K562 (cell line): ENCODE data around the gene PPDPF.

Experiments used
- FOXP4 ChIP-seq: sonication (generic); formaldehyde crosslinking; IDR thresholded peaks from 2 replicates; pipeline ENCODE4 v1.8.0; 2022; ENCODE audit warnings: mild to moderate bottlenecking, missing genetic modification reagents, borderline replicate concordance
- RBM17 ChIP-seq: fragments of 200-400 bp; formaldehyde crosslinking; IDR thresholded peaks from 2 replicates; pipeline ENCODE4 v1.6.1; 2017; ENCODE audit warnings: low read depth, mild to moderate bottlenecking, low read length, borderline replicate concordance
- RBM25 ChIP-seq: fragments of 200-400 bp; formaldehyde crosslinking; IDR thresholded peaks from 2 replicates; pipeline ENCODE4 v1.6.1; 2018; ENCODE audit warnings: low read length, low read depth, moderate library complexity; ENCODE audit not compliant: severe bottlenecking

- no peak for TF ChIP-seq FOXP4 (CRISPR knock-in tag)
- TF ChIP-seq RBM17: no peak
- no peak for TF ChIP-seq RBM25
Measured at GRCh38 chr20:63505281-63505680, 15.3 kb upstream of the PPDPF start.
